GM18502 (cell line): ENCODE measurements around the gene SHQ1.
"Not testable (repeated sequence)": the region's sequence is repeated elsewhere in the genome, so short reads cannot be mapped to it uniquely, and the experiment has no call there.

Experiments
- ATAC-seq: cut with Tn5 transposase; IDR thresholded peaks from one replicate; pipeline ENCODE4 v1.9.1; 2021; ENCODE audit warnings: mild to moderate bottlenecking; ENCODE audit not compliant: unreplicated experiment, poor library complexity

SHQ1 gene

GRCh38 chr3:72724070-72724469 is 124.2 kb downstream of the SHQ1 start:
- no peak for ATAC-seq

DNA sequence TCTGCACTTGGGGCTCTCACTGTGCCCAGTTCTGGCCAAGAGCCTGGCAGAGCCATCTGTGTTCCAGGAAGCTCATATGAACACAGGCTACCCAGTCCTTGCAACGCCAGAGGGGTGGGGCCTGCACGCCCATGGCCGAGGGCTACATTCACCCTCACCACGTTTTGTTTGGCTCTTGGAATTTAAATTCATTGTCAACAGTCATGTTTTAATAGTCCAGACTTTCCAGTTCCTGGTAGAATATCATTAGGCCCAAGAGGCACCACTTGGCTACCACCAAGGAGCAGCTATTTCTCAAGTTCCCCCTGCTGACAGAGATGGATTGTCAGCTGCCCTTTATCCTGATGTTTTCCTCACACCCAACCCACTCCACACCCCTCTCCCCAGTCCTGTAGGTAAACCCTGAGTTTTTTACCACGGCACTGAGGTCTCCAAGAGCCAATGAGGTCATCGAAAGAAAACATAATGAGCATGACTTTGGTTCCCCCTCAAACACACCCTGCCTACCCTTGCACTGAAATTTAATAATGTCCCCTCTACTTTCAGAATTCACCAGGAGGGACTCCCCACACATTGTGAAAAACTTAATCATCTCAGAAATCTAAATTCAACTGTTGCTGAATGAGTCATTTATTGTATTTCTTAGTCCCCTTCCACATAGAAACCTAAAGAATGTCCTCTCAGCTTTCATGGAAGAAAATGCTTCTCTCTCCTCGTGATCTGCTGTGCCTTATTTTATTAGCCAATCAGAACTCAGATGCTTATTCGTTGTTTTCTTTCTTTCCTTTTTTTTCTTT is 125.1 kb downstream of the SHQ1 start:
- peak; percentile 90 for ATAC-seq

DNA sequence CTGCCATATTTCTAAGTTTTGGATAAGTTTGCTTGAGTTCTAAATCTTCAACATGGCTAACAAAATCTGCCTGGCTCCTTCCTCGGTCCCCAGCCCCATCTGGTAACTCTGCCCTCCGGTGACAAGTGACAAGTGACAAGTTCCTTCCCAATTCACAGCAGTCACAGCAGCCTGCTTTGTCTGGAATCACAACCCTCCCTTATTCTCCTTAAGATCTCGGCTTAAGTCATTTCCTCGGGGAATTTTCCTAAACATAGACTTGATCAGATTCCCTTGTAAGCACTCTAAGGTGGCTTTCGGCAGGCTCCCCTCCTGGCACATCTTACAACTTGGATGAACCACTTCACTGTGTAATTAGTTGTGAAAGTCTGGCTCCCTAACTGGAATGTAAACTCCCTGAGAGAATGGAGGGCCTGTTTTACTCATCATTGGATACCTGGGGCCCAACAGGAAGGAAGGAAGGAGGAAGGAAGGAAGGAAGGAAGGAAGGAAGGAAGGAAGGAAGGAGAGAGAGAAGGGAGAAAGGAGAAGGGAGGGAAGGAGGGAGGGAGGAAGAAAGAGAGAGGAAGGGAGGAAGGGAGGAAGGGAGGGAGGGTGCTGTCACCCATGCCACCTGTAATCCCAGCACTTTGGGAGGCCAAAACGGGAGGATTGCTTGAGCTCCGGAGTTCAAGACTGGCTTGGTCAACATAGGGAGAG is 126.4 kb downstream of the SHQ1 start:
- no peak for ATAC-seq

- ATAC-seq: no peak
Measured at GRCh38 chr3:72720566-72720965, 127.7 kb downstream of the SHQ1 start.

GRCh38 chr3:72719137-72719536 is 129.1 kb downstream of the SHQ1 start:
- ATAC-seq: no peak

GRCh38 chr3:72714135-72714534 is 134.1 kb downstream of the SHQ1 start:
- not testable (repeated sequence) for ATAC-seq

DNA sequence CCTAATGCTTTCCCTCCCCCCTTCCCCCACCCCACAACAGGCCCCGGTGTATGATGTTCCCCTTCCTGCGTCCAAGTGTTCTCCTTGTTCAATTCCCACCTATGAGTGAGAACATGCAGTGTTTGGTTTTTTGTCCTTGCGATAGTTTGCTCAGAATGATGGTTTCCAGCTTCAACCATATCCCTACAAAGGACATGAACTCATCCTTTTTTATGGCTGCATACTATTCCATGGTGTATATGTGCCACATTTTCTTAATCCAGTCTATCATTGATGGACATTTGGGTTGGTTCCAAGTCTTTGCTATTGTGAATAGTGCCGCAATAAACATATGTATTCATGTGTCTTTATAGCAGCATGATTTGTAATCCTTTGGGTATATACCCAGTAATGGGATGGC is 137.8 kb downstream of the SHQ1 start:
- ATAC-seq: not testable (repeated sequence)

GRCh38 chr3:72708441-72708840 is 139.8 kb downstream of the SHQ1 start:
- no peak for ATAC-seq

GRCh38 chr3:72702997-72703396 is 145.2 kb downstream of the SHQ1 start:
- ATAC-seq: no peak

DNA sequence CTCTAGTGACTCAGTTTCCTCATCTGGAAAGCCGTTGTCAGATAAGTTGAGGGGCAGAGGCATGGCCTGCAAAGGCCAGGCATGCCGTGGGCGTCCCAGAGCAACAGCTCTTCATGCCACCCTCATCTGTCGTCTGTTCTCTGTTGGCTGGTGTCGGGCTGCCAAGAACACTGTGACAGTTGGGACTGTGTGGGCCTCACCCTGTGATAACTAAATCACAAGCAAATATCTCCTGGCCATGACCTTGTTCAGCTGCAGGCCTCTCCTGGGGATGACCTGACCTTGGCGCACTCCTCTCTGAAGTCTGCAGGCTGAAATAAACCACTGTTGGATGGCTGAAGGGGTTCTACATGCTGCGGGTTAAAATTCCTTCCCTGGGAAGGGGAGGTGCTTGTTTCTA is 145.9 kb downstream of the SHQ1 start:
- no peak for ATAC-seq

GRCh38 chr3:72700106-72700505 is 148.1 kb downstream of the SHQ1 start:
- ATAC-seq: no peak

DNA sequence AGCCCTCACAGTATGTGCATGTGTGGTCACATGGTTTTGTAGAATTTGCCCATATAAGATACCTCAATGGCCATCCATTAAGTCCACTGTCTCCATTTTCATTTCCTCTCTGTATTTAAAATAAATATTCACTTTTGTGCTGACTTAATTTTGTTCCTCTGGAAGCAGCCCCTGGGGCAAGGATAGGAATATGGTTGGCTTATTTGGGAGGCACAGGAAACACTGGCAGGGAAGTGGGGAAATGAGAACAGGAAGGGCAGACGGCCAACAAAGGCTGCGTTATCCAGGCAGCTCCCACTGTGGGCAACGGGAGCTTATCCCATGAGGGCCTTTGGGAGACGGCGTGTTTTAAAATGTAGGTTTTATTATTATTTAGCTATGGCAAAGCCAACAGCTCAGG is 148.6 kb downstream of the SHQ1 start:
- ATAC-seq: no peak
